GM23248 (cell line): ENCODE measurements around the gene AGR2. TPM values are rescaled to one million over a fixed set of nuclear protein-coding genes. Genes with fewer than 3 reads are reported as not detected.

ENCODE experiments used
- DNase-seq: peaks from one replicate; pipeline ENCODE4 v3.0.0-alpha.2; 2015
- H2AFZ ChIP-seq: fragments of 200-600 bp; sonication (generic); 2 replicates; pipeline ENCODE4 v1.6.1; 2016; ENCODE audit warnings: antibody characterized with exemption
- H3F3A ChIP-seq: fragments of 200-600 bp; sonication (generic); 2 replicates; pipeline ENCODE4 v1.6.1; 2016; ENCODE audit warnings: mild to moderate bottlenecking, antibody characterized with exemption, mixed run types; ENCODE audit not compliant: insufficient read depth
- H3K27ac ChIP-seq: fragments of 200-600 bp; sonication (generic); 2 replicates; pipeline ENCODE4 v1.5.1; 2016; ENCODE audit warnings: mild to moderate bottlenecking
- H3K27me3 ChIP-seq: fragments of 200-600 bp; sonication (generic); replicated peaks from 2 replicates; pipeline ENCODE4 v1.6.1; 2016; ENCODE audit warnings: mild to moderate bottlenecking; ENCODE audit not compliant: insufficient read depth
- H3K36me3 ChIP-seq: fragments of 200-600 bp; sonication (generic); 2 replicates; pipeline ENCODE4 v1.6.1; 2016; ENCODE audit warnings: low read depth, mild to moderate bottlenecking
- H3K4me1 ChIP-seq: fragments of 200-600 bp; sonication (generic); 2 replicates; pipeline ENCODE4 v1.6.1; 2016; ENCODE audit warnings: mild to moderate bottlenecking; ENCODE audit not compliant: insufficient read depth
- H3K4me2 ChIP-seq: fragments of 200-600 bp; sonication (generic); one replicate; pipeline ENCODE4 v1.6.1; 2016; ENCODE audit warnings: mild to moderate bottlenecking; ENCODE audit not compliant: unreplicated experiment
- H3K4me3 ChIP-seq: fragments of 200-600 bp; sonication (generic); 2 replicates; pipeline ENCODE4 v1.5.1; 2016; ENCODE audit warnings: mild to moderate bottlenecking
- H3K79me2 ChIP-seq: fragments of 200-600 bp; sonication (generic); 2 replicates; pipeline ENCODE4 v1.6.1; 2016; ENCODE audit warnings: mild to moderate bottlenecking; ENCODE audit not compliant: insufficient read depth
- H3K9ac ChIP-seq: fragments of 200-600 bp; sonication (generic); 2 replicates; pipeline ENCODE4 v1.6.1; 2016; ENCODE audit warnings: mild to moderate bottlenecking
- H3K9me2 ChIP-seq: fragments of 200-600 bp; sonication (generic); 2 replicates; pipeline ENCODE4 v1.6.1; 2016; ENCODE audit warnings: mixed run types, mild to moderate bottlenecking, moderate library complexity; ENCODE audit not compliant: insufficient read depth
- H3K9me3 ChIP-seq: fragments of 200-600 bp; sonication (generic); one replicate; pipeline ENCODE4 v1.6.1; 2017; ENCODE audit warnings: low read depth
- H4K20me1 ChIP-seq: fragments of 200-600 bp; sonication (generic); 2 replicates; pipeline ENCODE4 v1.6.0; 2016; ENCODE audit not compliant: insufficient read depth
- EZH2 ChIP-seq: fragments of 200-600 bp; sonication (generic); IDR thresholded peaks from 2 replicates; pipeline ENCODE4 v1.6.1; 2018; ENCODE audit warnings: antibody characterized with exemption, mild to moderate bottlenecking; ENCODE audit not compliant: insufficient read depth, poor library complexity, severe bottlenecking
- EZH2phosphoT487 ChIP-seq: fragments of 200-600 bp; sonication (generic); IDR thresholded peaks from 2 replicates; pipeline ENCODE4 v1.6.1; 2018; ENCODE audit warnings: antibody characterized with exemption, moderate library complexity, mild to moderate bottlenecking, low read depth; ENCODE audit not compliant: insufficient read depth
- WGBS, 2 experiments: methylation state at CpG; one replicate each; pipeline ENCODE4 v1.1.6; 2015 to 2017; ENCODE audit warnings: low lambda C conversion rate in 2 of 2, low coverage in 1 of 2; ENCODE audit errors: missing lambda C conversion rate in 2 of 2; 5-methylcytosine and 5-hydroxymethylcytosine counted together
- in situ Hi-C: fragments of 300-500 bp; cut with MboI; formaldehyde crosslinking; loops from 2 replicates; pipeline ENCODE4 v1.15.0; 2020
- polyA plus RNA-seq: library from polyadenylated mRNA; unstranded; fragments of >200 nt; fragmentation: Nextera tagmentation; extraction: Ambion mirVana; gene quantifications from 2 replicates; pipeline ENCODE4 v1.2.1, GENCODE V29; 2016
- total RNA-seq: library from RNA; depleted of rRNA; stranded (reverse); fragments of >200 nt; shearing (Covaris generic); gene quantifications from 2 replicates; pipeline ENCODE4 v1.2.3, GENCODE V29; 2014

AGR2 gene
- total and polyA plus RNA-seq, 2 experiments from 2014 or later, result not detected

DNA sequence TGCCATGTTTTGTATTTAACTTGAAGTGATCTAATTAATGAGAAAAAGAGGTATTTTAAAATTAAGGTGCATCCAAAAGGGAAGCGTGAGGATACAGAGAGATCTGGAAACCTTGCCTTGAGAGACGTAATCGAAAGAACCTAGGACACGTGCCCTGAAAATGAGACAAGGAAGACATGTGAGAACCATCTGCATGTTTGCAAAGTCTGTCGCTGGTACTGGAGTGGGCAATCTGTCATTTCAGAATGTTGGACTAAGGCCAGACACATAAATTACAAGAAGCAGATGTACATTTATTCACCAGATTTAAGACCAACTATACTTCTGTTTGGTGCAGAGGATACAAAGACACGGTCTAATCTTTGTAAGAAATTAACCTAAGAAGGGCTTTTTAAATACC is 9.2 kb downstream of the AGR2 start:
- H3K4me1 ChIP-seq, result no peaks in the 10 kb centered on the region
- no peaks in the 10 kb centered on the region for H3K27me3 ChIP-seq
- no peak overlapping the region for H3K4me3 ChIP-seq
- no peak overlapping the region for H2AFZ ChIP-seq
- no peak for DNase-seq
- WGBS, 2 experiments, result 50 to 56% methylated on average over 6 of the region's 6 CpGs
- in situ Hi-C loops, result no loop called here
- no peaks in the 10 kb centered on the region for H3K36me3 ChIP-seq
- H3K9me2 ChIP-seq, result no peaks in the 10 kb centered on the region
- H3K9me3 ChIP-seq, result no peaks in the 10 kb centered on the region
- H3K27ac ChIP-seq, result no peak overlapping the region
- H3K4me2 ChIP-seq, result no peak overlapping the region
- TF ChIP-seq EZH2phosphoT487 (no peak), EZH2 (no peak)
- peaks cover 3% of the 10 kb centered on the region; the same call in 1 of the 2 replicates for H3F3A ChIP-seq
- no peaks in the 10 kb centered on the region for H4K20me1 ChIP-seq
- no peaks in the 10 kb centered on the region for H3K79me2 ChIP-seq
- no peak overlapping the region for H3K9ac ChIP-seq

DNA sequence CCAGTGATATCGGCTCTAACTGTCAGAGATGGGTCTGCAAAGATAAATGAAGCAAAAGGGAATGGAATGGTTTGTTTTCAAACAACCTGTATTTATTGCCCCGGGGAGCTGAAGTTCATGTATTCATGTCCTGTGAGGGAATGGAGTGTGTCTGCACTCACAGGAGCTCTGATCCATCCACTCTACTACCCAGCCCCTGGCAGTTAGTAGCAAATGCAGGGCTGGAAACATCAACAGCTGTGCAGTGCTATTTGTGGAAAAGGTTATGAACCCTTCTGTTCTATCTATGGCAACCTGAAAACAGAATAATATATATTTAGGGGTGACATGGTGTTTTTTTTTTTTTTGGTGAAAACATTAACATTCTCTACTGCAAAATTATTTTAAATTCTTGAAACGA is 9.8 kb downstream of the AGR2 start:
- Histone ChIP-seq H3F3A (peaks cover 3% of the 10 kb centered on the region; the same call in 1 of the 2 replicates), H3K27ac (no peak overlapping the region), H3K4me1 (no peaks in the 10 kb centered on the region), H3K4me3 (no peak overlapping the region), H3K9ac (no peak overlapping the region), H2AFZ (no peak overlapping the region), H3K4me2 (no peak overlapping the region), H3K79me2 (no peaks in the 10 kb centered on the region), H3K27me3 (no peaks in the 10 kb centered on the region), H3K9me2 (no peaks in the 10 kb centered on the region), H4K20me1 (no peaks in the 10 kb centered on the region), H3K9me3 (no peaks in the 10 kb centered on the region), H3K36me3 (no peaks in the 10 kb centered on the region)
- 77 to 80% methylated on average over 3 of the region's 3 CpGs for WGBS, 2 experiments
- in situ Hi-C loops, result no loop called here
- no peak for TF ChIP-seq EZH2phosphoT487
- no peak for TF ChIP-seq EZH2
- no peak for DNase-seq

DNA sequence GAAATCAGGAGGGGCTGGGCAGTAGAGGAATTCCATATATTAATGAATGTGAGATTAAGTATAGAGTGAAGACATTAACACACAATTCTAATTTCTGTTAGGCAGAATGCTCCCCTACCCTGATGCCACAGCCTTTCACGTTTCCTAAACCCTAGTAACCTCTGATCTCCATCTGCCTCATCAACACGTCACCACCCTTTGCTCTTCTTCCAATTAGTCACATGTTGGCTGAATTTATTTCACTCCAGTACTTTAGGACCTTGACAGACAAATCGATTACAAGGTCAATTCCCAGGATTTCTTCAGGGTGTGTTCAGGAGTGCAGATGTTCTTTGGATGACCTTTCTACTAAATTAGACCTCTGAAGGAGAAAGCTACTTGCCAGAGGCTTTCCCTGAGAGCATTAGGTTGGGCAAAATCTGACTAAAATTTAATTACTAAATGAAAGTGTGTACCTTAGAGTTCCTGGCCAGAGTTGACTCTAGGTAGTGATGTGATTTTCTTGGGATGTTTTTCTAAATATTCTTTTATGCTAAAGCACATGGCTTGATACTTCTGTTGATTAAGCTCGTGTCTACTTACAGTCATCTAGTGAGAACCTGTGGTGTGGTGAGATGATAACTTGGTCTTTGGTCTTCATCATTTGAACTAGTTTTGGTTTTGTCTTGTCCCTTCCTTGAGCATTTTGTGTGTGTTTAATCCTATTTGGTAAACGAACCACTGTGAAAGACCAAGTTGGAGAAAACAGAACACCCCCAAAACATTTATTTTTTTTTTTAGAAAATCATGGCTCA is 12.7 kb downstream of the AGR2 start:
- no peak overlapping the region for H3K27ac ChIP-seq
- peaks cover 3% of the 10 kb centered on the region; the same call in 1 of the 2 replicates for H3F3A ChIP-seq
- no peak for TF ChIP-seq EZH2phosphoT487
- no peak for TF ChIP-seq EZH2
- WGBS, 2 experiments, result 27 to 28% methylated on average over 5 of the region's 5 CpGs
- H3K27me3 ChIP-seq, result no peaks in the 10 kb centered on the region
- no peaks in the 10 kb centered on the region for H4K20me1 ChIP-seq
- H3K9me2 ChIP-seq, result no peaks in the 10 kb centered on the region
- no peak overlapping the region for H2AFZ ChIP-seq
- no peaks in the 10 kb centered on the region for H3K4me1 ChIP-seq
- H3K36me3 ChIP-seq, result no peaks in the 10 kb centered on the region
- no peaks in the 10 kb centered on the region for H3K9me3 ChIP-seq
- H3K9ac ChIP-seq, result no peak overlapping the region
- no peaks in the 10 kb centered on the region for H3K79me2 ChIP-seq
- no peak overlapping the region for H3K4me2 ChIP-seq
- in situ Hi-C loops, result no loop called here
- H3K4me3 ChIP-seq, result no peak overlapping the region
- peak; percentile 28 for DNase-seq

DNA sequence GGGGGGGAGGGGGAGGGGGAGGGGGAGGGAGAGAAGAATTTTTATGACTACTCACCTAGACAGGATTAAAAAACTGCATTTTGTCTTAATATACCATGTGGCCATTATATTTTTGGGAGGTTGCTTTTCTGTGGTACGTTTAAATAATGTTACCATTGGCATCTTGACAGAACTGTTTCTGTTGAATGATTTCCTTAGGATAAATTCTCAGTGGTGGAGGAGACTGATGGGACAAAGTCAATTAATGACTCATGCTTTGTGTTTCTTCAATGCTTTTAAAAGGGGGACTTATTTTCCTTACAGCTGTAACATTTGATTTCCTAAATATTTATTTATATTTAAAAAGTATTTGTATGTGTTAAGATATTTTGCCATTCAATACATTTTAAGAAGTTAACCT is 13.7 kb downstream of the AGR2 start:
- TF ChIP-seq EZH2 (no peak), EZH2phosphoT487 (no peak)
- Histone ChIP-seq H3F3A (peaks cover 3% of the 10 kb centered on the region; the same call in 1 of the 2 replicates), H3K36me3 (no peaks in the 10 kb centered on the region), H3K27me3 (no peaks in the 10 kb centered on the region), H3K9ac (no peak overlapping the region), H4K20me1 (no peaks in the 10 kb centered on the region), H3K4me1 (no peaks in the 10 kb centered on the region), H3K9me2 (no peaks in the 10 kb centered on the region), H2AFZ (no peak overlapping the region), H3K4me2 (no peak overlapping the region), H3K79me2 (no peaks in the 10 kb centered on the region), H3K4me3 (no peak overlapping the region), H3K27ac (no peak overlapping the region), H3K9me3 (no peaks in the 10 kb centered on the region)
- DNase-seq, result peak; percentile 4
- in situ Hi-C loops, result no loop called here
- 52 to 59% methylated on average over 1 of the region's 1 CpG for WGBS, 2 experiments
